ENCODE results near the gene DHRSX. TPM values are rescaled to one million over a fixed set of nuclear protein-coding genes. Genes with fewer than 3 reads are reported as not detected.

The DHRSX gene
- total and polyA plus RNA-seq, 10 of the 15 experiments (the other 5 are each of a cell fraction or from before 2014, with no cell fraction given), result 1.7 to 39.5 (median 16.5) TPM

DNA sequence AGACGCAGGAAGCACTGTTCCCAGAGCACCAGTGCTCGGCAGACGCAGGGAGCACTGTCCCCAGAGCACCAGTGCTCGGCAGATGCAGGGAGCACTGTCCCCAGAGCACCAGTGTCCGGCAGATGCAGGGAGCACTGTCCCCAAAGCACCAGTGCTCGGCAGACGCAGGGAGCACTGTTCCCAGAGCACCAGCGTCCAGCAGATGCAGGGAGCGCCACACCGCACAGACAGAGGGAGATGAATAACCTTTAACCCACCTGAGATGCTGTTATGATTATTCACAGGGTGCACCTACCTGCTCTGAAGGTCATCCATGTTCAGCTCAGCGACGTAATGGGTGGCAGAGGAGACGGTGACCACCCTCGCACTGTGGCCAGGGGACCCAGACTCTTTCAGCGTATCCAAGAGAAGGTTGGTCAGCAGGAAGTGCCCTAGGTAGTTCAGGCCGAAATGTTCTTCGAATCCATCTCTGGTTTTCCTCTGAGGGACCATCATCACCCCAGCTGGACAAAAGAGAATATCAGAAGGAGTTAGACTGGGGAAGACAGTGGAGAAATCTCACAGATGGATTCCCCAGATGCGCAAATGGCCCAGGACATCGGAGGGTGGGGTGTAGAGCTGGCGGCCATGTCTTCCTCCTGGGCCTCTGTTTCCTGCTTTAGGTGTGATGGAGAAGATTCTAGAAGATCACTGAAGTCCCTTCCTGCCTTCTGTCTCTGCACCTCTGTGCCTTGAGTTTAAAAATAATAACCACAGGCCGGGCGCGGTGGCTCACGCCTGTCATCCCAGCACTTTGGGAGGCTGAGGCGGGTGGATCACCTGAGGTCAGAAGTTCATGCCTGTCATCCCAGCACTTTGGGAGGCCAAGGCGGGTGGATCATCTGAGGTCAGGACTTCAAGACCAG lies 234.1 kb downstream of the DHRSX start:
- CTCF ChIA-PET, result no interaction called here
- Histone ChIP-seq H3K4me3 (no peak overlapping the region), H2AFZ (ENCODE audit: control insufficient read depth, low read depth, low read length) (no peak overlapping the region), H3K79me2 (ENCODE audit: control insufficient read depth, insufficient read depth, low read length) (no peaks in the 10 kb centered on the region), H4K20me1 (ENCODE audit: control insufficient read depth, insufficient read depth) (no peaks in the 10 kb centered on the region), H3K4me2 (ENCODE audit: control insufficient read depth, insufficient read depth) (no peak overlapping the region), H3K9me3 (replicated peaks; ENCODE audit: control insufficient read depth, insufficient read depth, low read length) (peaks cover 1% of the 10 kb centered on the region; the same call in 1 of the 3 replicates), H3K9ac (ENCODE audit: control insufficient read depth, insufficient read depth, low read length) (no peak overlapping the region), H3K4me1 (ENCODE audit: control insufficient read depth, insufficient read depth, low read length) (no peaks in the 10 kb centered on the region; the same call in 1 of the 2 replicates), H3K27me3 (replicated peaks in 1 of 2; ENCODE audit: control insufficient read depth in 2 of 2, insufficient read depth in 2 of 2, low read length in 1 of 2) (no peaks in the 10 kb centered on the region), H3K36me3 (ENCODE audit: control insufficient read depth in 2 of 2, insufficient read depth in 2 of 2, low read length in 1 of 2) (no peaks in the 10 kb centered on the region; a peak in 1 of 4 replicates), H3K27ac (ENCODE audit: control insufficient read depth, insufficient read depth) (no peak overlapping the region)
- no peak for TF ChIP-seq ZNF207 (IDR thresholded peaks at IDR 0.05; ENCODE audit: borderline replicate concordance)
- no peak for TF ChIP-seq WRNIP1 (IDR thresholded peaks at IDR 0.05; ENCODE audit: borderline replicate concordance, low read depth, low read length)
- TF ChIP-seq, protein P1, sequence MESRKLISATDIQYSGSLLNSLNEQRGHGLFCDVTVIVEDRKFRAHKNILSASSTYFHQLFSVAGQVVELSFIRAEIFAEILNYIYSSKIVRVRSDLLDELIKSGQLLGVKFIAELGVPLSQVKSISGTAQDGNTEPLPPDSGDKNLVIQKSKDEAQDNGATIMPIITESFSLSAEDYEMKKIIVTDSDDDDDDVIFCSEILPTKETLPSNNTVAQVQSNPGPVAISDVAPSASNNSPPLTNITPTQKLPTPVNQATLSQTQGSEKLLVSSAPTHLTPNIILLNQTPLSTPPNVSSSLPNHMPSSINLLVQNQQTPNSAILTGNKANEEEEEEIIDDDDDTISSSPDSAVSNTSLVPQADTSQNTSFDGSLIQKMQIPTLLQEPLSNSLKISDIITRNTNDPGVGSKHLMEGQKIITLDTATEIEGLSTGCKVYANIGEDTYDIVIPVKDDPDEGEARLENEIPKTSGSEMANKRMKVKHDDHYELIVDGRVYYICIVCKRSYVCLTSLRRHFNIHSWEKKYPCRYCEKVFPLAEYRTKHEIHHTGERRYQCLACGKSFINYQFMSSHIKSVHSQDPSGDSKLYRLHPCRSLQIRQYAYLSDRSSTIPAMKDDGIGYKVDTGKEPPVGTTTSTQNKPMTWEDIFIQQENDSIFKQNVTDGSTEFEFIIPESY (IDR thresholded peaks at IDR 0.05), result no peak
- no peak for TF ChIP-seq RCOR1 (conservative IDR thresholded peaks at IDR 0.05; ENCODE audit: low read depth, low read length)
- no peak for TF ChIP-seq KLF5 (IDR thresholded peaks at IDR 0.05; ENCODE audit: partially characterized antibody)
- TF ChIP-seq NFXL1 (IDR thresholded peaks at IDR 0.05; ENCODE audit: borderline replicate concordance), result no peak
- no peak for TF ChIP-seq PAX5 (IDR thresholded peaks at IDR 0.05; ENCODE audit: borderline replicate concordance, low read depth, low read length)
- no peak for TF ChIP-seq CREB1 (IDR thresholded peaks at IDR 0.05; ENCODE audit: low read depth)
- no peak for TF ChIP-seq ZNF24 (IDR thresholded peaks at IDR 0.05)
- no peak for TF ChIP-seq FOS (IDR thresholded peaks at IDR 0.05; ENCODE audit: borderline replicate concordance, extremely low read depth, insufficient read length)
- FAIRE-seq (no peak), ATAC-seq (no peak; the same call in 2 of the 3 replicates), DNase-seq (ENCODE audit: low read depth, low spot score) (no peak)
- POLR2A ChIA-PET, result no interaction called here
- 93% methylated on average over 26 of the region's 26 CpGs for WGBS (ENCODE audit: insufficient coverage, insufficient replicate concordance, low lambda C conversion rate, missing lambda C conversion rate)
- RAD21 ChIA-PET (ENCODE audit: unreplicated experiment), result no interaction called here
- BruUV-seq (replicated peaks), result no TSS peak
- in situ Hi-C loops (cut with MboI) (no loop called here), intact Hi-C loops (cut with micrococcal nuclease; ENCODE audit: unreplicated experiment) (no loop called here)
- SMC1A ChIA-PET (ENCODE audit: uncharacterized antibody, unreplicated experiment), result no interaction called here
